ENCODE measurements around the gene MICAL1. TPM values are rescaled to one million over a fixed set of nuclear protein-coding genes. Genes with fewer than 3 reads are reported as not detected.

MICAL1 gene
- total RNA-seq, 1 donor, result 26.1 TPM

DNA sequence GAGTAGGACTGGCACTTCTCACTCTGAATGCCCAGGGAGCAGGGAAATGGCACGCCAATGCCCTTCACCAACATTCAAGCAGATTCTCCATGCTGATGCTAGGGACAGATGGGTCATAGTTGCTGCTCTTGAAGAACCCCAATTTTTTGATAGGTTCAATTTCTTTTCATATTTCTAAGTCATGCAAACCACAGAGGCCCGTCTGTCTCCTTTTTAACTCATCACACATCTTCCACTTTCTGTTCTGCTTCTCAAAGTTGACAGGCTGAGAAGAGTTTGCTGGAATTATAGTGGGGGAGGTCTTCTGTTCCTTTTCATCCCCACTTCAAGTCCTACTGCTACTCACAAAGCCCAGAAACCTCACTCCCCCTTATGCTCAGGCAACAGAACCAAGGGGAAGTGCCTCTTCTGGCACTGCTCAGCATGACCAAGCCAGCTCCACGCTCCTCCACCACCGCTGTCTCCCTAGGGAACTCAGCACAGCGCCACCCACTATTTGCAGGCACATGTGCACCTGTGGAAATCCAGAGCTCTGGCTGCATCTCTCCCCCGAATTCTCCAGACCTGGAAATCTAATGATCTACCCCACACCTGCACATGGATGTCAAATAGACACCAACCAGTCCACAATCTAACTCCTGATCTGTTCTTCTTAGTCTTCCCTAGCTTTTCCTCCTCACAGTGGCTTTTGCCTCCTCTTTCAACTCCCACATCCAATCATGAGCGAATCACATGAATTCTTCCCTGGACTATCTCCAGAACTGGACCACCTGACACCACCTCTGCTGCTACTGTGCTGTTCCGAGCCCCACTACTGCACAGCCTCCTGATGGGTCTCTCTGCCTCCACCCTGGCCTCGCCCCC lies 16.8 kb upstream of the MICAL1 start:
- Histone ChIP-seq H2AFZ (ENCODE audit: low read length) (no peak overlapping the region), H3K36me3 (ENCODE audit: insufficient read depth, low read length) (peaks cover 53% of the 10 kb centered on the region), H3K27me3 (ENCODE audit: insufficient read depth, low read length) (no peaks in the 10 kb centered on the region), H3K9me3 (ENCODE audit: low read depth, low read length) (no peaks in the 10 kb centered on the region), H3K4me2 (ENCODE audit: insufficient read depth, low read length) (no peak overlapping the region), H4K20me1 (ENCODE audit: insufficient read depth, low read length) (peaks cover 2% of the 10 kb centered on the region), H3K4me1 (ENCODE audit: insufficient read depth, low read length) (no peaks in the 10 kb centered on the region), H3K79me2 (ENCODE audit: insufficient read depth, low read length) (peaks cover 7% of the 10 kb centered on the region), H3K27ac (ENCODE audit: low read depth, low read length) (no peak overlapping the region), H3K4me3 (ENCODE audit: insufficient read depth, low read length) (no peak overlapping the region)
- DNase-seq (ENCODE audit: insufficient read length, low spot score, missing footprints), result no peak
- TF ChIP-seq, protein P1, sequence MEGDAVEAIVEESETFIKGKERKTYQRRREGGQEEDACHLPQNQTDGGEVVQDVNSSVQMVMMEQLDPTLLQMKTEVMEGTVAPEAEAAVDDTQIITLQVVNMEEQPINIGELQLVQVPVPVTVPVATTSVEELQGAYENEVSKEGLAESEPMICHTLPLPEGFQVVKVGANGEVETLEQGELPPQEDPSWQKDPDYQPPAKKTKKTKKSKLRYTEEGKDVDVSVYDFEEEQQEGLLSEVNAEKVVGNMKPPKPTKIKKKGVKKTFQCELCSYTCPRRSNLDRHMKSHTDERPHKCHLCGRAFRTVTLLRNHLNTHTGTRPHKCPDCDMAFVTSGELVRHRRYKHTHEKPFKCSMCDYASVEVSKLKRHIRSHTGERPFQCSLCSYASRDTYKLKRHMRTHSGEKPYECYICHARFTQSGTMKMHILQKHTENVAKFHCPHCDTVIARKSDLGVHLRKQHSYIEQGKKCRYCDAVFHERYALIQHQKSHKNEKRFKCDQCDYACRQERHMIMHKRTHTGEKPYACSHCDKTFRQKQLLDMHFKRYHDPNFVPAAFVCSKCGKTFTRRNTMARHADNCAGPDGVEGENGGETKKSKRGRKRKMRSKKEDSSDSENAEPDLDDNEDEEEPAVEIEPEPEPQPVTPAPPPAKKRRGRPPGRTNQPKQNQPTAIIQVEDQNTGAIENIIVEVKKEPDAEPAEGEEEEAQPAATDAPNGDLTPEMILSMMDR (IDR thresholded peaks at IDR 0.05; ENCODE audit: extremely low read depth, low read depth, low read length), result no peak

DNA sequence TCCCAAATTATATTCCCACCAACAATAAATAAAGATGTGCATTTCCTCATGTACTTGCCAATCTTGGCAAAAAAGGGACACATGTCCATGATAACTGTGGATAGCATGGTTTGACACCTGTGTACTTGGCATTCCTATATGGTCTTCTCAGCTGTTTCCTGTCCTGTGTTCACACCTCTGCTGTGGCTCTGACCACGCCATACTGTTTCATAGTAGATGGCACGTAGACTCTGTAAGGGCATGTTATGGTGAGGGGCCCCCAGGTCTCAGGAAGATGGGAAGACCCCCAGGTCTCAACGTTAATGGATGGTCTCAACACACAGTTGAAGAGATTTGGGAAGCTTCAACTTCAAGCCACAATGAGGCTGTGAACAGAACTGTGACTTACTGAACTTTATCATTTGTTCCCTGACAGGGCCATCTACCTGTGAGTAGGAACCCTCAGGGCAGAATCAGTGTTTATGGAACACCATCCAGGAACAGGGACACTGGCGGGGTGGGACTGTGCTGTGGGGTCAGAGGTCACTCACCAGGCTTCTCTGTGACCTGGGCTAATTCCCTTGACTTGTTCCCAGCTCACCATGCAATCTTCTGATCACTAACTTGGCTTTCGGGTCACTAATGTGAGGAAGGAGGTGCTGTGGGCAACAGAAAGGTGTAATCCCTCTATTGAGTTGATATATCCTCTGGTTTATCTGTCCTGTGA lies 15.7 kb upstream of the MICAL1 start:
- Histone ChIP-seq H4K20me1 (ENCODE audit: insufficient read depth, low read length) (no peaks in the 10 kb centered on the region), H3K27me3 (ENCODE audit: insufficient read depth, low read length) (no peaks in the 10 kb centered on the region), H2AFZ (ENCODE audit: low read length) (no peak overlapping the region), H3K4me2 (ENCODE audit: insufficient read depth, low read length) (no peak overlapping the region), H3K9me3 (ENCODE audit: low read depth, low read length) (no peaks in the 10 kb centered on the region), H3K27ac (ENCODE audit: low read depth, low read length) (no peak overlapping the region), H3K79me2 (ENCODE audit: insufficient read depth, low read length) (no peaks in the 10 kb centered on the region), H3K36me3 (ENCODE audit: insufficient read depth, low read length) (peaks cover 52% of the 10 kb centered on the region), H3K4me3 (ENCODE audit: insufficient read depth, low read length) (no peak overlapping the region), H3K4me1 (ENCODE audit: insufficient read depth, low read length) (no peaks in the 10 kb centered on the region)
- TF ChIP-seq, protein P1 (IDR thresholded peaks at IDR 0.05; ENCODE audit: extremely low read depth, low read depth, low read length), result no peak
- DNase-seq (ENCODE audit: insufficient read length, low spot score, missing footprints), result no peak

DNA sequence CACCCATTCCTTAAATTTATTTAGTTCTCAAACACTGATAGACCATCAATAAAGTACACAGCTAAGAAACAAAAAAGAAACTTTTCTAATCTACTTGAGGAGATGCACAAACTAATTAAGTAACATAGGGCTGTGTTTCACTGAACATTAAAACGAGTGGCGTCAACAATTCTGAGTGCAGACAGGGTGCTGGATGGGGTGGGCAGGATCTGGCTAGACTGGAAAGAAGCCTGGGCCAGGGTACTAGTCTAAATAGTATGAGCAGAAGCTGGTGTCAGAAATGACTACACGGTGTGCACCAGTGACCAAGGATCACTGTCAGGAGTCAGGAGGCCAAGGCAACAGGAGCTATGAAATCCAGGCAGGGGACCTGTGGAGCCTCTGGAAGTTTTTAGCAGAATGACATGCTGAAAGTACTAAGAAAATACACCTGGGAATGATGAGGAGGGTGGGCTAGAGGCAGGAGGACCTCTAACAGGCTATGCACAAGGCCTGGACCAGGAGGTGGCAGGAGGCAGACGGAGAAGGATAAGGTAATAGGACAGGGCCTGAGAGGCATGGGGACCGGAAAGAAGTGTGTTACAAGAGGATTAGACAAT lies 14.1 kb upstream of the MICAL1 start:
- TF ChIP-seq, protein P1 (IDR thresholded peaks at IDR 0.05; ENCODE audit: extremely low read depth, low read depth, low read length), result no peak
- H4K20me1 ChIP-seq (ENCODE audit: insufficient read depth, low read length), result peaks cover 3% of the 10 kb centered on the region
- no peak for DNase-seq (ENCODE audit: insufficient read length, low spot score, missing footprints)
- H3K4me3 ChIP-seq (ENCODE audit: insufficient read depth, low read length), result no peak overlapping the region
- H3K4me1 ChIP-seq (ENCODE audit: insufficient read depth, low read length), result no peaks in the 10 kb centered on the region
- no peak overlapping the region for H3K4me2 ChIP-seq (ENCODE audit: insufficient read depth, low read length)
- no peaks in the 10 kb centered on the region for H3K9me3 ChIP-seq (ENCODE audit: low read depth, low read length)
- H3K79me2 ChIP-seq (ENCODE audit: insufficient read depth, low read length), result no peaks in the 10 kb centered on the region
- H3K27ac ChIP-seq (ENCODE audit: low read depth, low read length), result no peak overlapping the region
- no peak overlapping the region for H2AFZ ChIP-seq (ENCODE audit: low read length)
- no peaks in the 10 kb centered on the region for H3K27me3 ChIP-seq (ENCODE audit: insufficient read depth, low read length)
- H3K36me3 ChIP-seq (ENCODE audit: insufficient read depth, low read length), result peaks cover 54% of the 10 kb centered on the region

DNA sequence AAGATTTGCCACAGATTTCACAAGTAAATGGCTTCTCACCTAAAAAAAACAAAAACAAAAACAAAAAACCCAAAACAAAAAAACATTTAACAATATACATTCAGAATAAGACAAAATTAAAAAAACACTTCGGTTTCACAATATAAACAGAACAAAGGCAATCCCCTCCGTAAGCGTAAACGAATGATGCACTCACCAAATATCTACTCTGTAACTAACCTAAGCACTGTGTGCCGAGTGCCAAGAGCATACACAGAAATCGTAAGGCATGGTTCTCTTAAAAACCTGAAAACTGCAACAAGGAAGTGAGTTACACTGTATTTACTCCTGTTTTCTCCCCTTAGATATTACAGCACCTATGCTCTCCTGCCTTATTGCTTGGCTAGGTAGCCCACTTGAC lies 12.1 kb upstream of the MICAL1 start:
- H3K27ac ChIP-seq (ENCODE audit: low read depth, low read length), result no peak overlapping the region
- no peaks in the 10 kb centered on the region for H3K4me1 ChIP-seq (ENCODE audit: insufficient read depth, low read length)
- H2AFZ ChIP-seq (ENCODE audit: low read length), result no peak overlapping the region
- TF ChIP-seq, protein P1 (IDR thresholded peaks at IDR 0.05; ENCODE audit: extremely low read depth, low read depth, low read length), result no peak
- H4K20me1 ChIP-seq (ENCODE audit: insufficient read depth, low read length), result peaks cover 3% of the 10 kb centered on the region
- no peaks in the 10 kb centered on the region for H3K79me2 ChIP-seq (ENCODE audit: insufficient read depth, low read length)
- H3K4me3 ChIP-seq (ENCODE audit: insufficient read depth, low read length), result no peak overlapping the region
- no peak for DNase-seq (ENCODE audit: insufficient read length, low spot score, missing footprints)
- no peak overlapping the region for H3K4me2 ChIP-seq (ENCODE audit: insufficient read depth, low read length)
- no peaks in the 10 kb centered on the region for H3K9me3 ChIP-seq (ENCODE audit: low read depth, low read length)
- no peaks in the 10 kb centered on the region for H3K27me3 ChIP-seq (ENCODE audit: insufficient read depth, low read length)
- peaks cover 52% of the 10 kb centered on the region for H3K36me3 ChIP-seq (ENCODE audit: insufficient read depth, low read length)

All from osteoblast (primary cell).